NCI-H2029 (cell line): Measurements from ENCODE around the gene ZFP14.

Experiments used
- DNase-seq: peaks from one replicate; lab custom pipeline; 2025; lab: John Stamatoyannopoulos, UW

ZFP14 gene

DNA sequence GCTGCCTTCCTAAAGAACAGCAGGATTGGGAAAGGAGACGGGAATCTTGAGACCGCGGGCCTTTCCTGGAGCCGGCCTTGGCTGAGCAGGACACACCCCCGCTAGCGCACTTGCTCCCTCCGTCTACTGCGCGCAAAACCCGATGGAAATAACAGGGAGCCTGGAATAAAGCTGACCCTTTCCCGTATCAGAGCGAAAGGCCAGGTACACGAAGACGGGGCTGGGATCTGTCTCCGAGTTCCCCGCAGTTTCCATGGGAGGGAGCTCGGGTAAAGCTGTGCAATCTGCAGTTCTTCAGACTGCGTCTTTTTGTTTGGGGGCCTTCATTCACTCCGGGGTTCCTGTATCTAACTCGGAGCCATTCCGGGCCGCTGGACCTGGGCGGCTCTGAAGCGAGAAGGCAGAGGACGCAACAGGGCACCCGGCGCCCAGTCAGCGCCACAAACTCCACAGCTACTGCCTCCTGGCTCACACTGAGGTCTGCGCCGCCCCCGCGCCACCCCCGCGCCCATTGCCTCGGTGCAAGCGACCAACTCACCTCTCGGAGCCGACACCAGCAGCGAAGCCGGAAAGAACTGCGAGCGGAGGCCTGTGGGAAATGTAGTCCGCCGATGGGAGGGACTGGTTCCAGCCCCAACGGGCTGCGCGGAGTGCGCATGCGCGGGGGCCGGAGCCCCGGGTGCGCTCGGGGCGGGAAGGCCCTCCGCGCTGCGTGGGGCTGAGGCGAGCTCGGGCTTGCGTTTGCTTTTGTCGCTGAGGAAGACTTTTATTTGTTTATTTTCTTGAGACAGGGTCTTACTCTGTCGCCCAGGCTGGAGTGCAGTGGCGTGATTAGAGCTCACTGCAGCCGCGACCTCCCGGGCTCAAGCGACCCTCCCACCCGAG, at the start of gene ZFP14:
ZFP14 (minus strand) TSS at position 577 of the 885 bp plus-strand sequence. CDS start 11,309 bp downstream, outside the sequence.
- DNase-seq = peak; percentile 91

DNA sequence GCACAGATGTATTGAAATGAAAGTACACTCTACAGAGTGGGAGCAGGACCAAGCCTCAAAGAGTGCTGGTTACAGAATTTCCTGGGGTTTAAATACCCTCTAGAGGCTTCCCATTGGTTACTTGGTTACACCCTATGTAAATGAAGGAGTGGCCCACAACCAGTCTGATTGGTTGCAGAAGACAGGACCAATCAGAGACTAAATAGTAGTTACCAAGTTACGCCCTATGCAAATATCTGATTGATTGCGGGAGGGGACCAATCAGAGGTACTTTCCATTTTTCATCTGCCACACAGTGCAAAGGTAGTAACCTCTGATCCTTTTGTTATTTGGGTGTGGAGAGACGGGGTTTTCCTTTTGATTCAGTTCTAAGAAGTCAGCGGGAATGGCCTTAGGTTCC, 44.9 kb upstream of the ZFP14 start:
- no peak for DNase-seq

DNA sequence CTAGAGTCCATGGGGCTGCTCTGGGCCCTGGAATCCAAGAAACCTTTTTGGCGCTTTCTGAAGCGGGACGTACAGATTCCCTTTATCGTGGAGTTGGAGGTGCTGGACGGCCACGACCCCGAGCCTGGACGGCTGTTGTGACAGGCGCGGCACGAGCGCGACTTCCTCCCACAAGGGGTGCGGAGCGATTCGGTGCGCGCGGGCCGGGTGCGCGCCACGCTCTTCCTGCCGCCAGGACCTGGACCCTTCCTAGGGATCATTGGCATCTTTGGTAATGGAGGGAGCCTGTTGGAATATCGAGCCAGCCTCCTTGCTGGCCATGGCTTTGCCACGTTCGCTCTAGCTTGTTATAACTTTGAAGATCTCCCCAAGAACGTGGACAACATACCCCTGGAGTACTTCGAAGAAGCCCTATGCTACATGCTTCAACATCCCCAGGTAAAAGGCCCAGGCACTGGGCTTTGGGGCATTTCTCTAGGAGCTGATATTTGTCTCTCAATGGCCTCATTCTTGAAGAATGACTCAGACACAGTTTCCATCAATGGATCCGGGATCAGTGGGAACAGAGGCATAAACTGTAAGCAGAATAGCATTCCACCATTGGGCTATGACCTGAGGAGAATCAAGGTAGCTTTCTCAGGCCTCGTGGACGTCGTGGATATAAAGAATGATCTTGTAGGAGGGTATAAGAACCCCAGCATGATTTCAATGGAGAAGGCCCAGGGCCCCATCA, 42.9 kb upstream of the ZFP14 start:
- no peak for DNase-seq

DNA sequence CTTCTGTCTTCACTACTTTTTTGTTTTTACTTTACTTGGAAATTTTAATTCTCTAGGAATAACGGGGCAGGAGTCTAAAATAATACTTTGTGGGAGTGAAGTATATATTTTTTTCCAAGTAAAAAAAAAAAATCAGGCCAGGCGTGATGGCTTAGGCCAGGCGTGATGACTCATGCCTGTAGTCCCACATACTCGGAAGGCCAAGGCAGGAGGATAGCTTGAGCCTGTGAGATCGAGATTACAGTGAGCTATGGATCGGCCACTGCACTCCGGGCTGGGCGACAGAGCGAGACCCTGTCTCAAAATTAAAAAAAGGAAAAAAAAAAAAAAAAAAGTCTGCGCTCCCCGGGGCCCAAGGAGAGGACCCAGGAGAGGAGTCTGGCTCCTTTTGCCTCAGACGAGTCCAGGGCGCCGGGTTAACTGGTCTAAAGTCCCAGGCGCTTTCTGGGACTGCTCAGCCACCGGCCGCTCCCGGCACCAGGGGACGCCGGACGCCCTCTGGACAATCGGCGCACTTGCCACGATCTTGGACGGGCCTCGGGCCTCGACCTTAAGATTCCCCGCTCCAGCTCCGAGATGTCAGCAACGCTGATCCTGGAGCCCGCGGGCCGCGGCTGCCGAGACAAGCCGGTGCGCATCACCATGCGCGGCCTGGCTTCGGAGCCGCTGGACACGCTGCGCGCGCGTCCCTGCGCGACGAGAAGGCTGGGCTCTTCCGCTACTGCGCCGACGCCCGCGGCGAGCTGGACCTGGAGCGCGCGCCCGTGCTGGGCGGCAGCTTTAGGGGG, 42.2 kb upstream of the ZFP14 start:
- DNase-seq = no peak

DNA sequence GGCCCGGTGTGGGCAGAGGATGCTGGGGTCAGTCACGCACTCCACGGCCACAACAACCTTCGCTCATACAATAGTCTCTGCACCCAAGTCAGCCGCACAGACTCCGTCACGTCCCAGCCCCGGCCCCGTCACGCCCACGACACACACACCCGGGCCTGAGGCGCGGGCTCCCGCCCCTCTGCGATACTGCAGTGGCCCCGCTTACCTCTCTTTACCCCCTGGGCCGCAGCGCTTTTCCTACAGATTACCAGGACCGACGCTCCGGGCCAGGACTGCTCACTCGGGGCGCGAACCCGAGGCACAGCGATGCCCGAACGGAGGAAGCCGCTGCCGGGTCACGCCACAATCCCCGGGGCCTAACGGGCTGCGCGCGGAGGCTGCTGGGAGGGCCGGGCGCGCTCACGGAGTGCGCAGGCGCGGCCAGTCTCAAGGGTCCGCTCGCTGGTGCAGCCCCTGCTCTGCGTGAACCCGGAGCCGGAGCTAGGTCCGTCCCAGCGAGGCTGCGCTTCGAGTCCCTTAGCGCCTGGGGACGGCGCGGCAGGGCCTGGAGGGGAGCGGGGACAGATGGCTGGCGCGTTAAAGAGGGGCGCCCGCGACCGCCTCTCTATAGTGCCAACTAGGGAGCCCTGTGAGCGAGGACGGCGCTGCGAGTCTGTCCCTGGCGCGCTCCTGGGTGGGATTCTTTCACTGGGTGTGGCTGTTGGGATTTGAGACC, 39.4 kb upstream of the ZFP14 start, which contains the start of gene ZFP82:
ZFP82 (minus strand) TSS at position 358 of the 715 bp plus-strand sequence. CDS start 8,855 bp downstream, outside the sequence.
- DNase-seq = peak; percentile 76

DNA sequence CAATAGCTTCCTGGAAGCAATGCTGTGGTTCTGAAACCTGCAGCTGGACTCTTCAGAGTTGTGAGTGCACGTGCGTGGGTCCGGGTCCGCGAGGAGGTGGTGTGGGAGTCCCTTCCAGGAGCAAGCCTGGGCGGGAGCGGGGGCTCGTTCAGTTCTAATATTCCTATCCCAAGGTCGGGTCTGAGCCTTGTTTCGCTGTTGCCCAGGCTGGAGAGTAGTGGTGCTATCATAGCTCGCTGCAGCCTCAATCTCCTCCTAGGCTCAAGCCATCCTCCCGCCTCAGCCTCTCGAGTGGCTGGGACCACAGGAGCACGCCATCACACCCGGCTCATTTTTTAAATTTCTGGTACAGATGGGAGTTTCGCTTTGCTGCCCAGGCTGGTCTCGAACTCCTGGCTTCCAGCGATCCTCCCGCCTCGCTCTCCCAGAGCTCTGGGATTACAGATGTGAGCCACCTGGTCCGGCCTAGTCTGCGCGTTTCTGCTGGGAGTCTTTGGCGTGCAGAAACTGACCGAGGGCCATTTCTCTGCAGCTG, 38.8 kb upstream of the ZFP14 start:
- no peak for DNase-seq

DNA sequence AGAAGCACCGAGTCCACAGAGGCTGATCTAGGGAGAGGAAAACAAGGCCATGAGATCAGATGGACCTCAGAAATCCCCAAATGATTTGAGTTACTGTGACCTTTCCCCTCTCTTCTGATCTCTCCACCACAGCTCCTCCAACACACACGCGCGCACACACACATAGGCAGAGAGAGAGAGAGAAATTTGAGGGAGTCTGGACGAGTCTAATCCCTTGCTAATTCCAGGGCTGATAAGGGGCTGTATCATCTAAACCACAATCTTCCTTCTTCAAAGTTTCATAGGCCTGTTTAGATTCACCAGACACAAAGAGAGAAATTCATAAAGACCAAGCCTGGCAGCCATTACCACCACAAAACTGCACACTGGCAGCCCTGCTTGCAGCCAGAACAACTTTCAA, 30.8 kb upstream of the ZFP14 start:
- no peak for DNase-seq

DNA sequence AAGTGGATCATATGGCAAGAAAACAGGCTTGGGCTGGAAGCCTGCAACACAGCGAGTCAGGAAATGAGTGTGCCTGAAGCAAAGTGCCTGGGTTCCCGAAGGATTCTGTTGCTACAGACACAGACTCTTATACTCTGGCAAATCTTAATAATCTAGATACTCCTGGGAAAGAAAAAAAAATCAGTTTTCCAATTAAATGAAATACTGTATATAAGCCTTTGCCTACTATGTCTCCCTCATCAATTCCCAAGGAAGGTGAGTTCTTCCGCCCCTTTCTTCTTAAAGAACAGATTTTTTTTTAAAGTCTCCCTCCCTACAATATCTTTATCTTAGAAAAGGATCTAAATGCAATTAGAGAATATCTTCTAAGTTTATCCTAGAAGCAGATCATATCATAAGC, 29.1 kb upstream of the ZFP14 start:
- no peak for DNase-seq

DNA sequence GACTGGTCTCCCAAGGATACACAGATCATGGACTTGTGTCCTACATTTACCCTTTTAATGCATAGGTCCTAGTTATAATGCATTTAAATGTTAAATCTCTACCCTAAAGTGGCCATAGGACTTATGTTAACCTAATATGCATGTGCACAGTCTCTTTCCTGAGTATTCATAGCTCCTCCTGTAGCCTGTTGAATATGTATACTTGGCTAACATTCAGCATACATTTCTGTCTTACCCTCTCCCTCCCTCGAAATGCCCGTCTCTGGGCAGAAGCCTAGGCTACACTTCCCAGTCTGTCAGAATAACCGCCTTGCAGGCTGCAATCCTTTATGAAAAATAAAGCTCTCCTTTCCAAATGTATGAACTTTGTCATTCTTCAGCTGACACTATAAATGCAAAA, 25.5 kb upstream of the ZFP14 start:
- DNase-seq = no peak

DNA sequence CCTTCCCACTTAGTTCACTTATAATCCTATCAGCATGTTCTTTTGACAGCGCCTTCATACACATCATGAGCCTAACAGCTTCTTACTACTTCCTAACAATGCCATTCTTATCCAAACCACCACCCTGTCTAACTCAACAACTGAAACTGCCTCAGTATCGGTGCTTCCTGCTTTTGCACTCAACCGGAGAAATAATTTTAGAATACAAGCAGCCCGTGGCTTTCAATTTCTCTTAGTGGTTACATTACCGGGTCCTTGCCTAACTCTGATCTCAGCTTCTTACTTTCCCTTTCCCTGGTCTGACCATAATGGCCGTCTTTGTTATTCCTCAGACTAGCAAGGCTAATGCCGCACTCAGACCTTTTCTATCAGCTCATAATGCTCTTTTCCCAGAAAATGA, 22.5 kb upstream of the ZFP14 start:
- DNase-seq = no peak

DNA sequence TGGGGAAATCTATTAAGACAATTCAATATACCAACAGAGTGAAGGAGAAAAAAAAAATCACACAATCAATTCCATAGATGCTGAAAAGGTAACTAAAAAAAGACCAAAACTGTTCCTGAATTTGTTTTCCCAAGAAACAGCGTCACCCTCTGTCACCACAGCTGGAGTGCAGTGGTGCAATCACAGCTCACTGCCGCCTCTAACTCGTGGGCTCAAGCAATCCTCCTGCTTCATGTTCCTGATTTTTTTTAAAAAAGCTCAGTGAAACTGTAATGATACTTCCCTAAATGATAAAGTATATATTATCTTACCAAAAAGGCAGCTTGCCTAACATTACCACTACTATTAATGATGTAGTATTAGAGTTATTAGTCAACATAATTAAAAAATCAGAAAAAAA, 19.6 kb upstream of the ZFP14 start:
- no peak for DNase-seq

DNA sequence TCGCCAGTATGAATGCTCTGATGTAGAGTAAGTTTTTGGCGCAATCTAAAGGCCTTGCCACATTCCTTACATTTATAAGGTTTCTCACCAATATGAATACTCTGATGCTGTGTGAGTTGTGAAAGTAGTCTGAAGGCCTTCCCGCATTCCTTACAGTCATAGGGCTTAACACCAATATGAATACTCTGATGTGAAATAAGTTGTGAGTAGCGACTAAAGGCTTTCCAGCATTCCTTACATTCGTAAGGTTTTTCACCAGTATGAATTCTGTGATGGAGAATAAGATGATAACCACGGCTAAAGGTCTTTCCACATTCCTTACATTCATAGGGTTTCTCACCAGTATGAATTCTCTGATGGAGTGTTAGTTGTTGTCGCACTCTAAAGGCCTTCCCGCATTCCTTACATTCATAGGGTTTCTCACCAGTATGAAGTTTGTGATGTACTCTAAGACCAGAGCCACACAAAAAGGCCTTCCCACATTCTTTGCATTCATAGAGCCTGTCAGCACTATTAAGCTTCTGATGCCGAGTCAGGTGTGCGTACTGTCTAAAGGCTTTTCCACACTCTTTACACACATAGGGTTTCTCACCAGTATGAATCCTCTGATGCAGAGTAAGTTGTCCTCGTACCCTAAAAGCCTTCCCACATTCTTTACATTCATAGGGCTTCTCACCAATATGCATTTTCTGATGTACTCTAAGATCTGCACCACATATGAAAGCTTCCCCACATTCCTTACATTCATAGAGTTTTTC, 14.1 kb upstream of the ZFP14 start:
- DNase-seq = no peak

DNA sequence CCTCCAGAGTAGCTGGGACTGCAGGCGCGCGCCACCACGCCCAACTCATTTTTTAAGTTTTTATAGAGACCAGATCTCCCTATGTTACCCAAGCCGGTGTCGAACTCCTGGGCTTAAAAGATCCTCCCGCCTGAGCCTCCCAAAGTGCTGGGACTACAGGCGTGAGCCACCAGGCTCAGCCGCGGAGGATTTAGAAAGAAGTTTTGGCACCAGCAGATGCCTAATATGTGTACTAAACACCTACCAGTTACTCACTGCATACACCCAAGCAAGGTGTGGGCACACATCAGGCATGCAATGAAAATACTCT, 464 bp upstream of the ZFP14 start:
- no peak for DNase-seq

DNA sequence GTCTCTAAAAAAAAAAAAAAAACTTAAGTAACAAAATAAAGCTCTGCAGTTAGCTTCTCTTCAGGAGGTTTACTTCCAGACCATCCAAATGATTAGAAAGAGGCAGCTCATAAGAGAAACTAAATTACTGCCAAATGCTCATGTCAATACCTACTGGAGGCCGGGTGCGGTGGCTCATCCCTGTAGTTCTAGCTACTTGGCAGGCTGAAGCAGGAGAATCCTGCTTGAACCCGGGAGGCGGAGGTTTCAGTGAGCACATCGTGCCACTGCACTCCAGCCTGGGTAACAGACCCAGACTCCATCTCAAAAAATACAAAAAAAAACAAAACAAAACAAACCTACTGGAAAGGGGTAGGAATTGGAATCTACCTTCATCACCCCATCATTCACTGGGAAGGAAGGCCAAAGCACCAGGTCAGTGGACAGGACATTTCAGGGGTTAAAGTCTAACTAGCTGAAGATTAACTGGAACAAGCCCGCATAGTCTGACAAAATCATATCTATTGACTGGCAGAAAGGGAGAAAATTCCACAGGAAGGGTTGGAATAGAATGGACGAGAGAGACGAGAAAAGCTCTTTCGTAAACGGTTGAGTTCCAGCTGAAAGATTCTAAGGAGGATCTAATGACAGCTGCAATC, 1.3 kb downstream of the ZFP14 start:
- no peak for DNase-seq

DNA sequence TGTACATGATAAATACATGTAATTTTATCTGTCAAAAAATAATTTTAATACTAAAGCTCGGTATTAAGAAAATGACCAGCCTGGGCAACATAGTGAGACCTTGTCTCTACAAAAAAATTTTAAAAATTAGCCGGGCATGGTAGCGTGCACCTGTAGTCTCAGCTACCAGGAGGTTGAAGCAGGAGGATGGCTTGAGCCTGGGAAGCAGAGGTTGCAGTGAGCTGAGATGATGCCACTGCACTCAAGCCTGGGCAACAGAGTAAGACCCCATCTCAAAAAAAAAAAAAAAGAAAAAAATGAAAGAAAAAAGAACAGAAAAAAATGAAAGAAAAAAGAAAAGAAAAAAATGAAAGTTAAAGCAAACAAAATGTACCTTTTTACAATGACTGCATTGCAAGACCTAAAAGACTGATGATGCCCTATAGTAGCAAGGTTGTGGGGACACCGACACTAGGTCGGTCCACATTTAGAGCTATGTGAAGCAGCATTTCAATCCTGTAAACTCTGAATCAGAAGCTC, 5.3 kb downstream of the ZFP14 start:
- no peak for DNase-seq

DNA sequence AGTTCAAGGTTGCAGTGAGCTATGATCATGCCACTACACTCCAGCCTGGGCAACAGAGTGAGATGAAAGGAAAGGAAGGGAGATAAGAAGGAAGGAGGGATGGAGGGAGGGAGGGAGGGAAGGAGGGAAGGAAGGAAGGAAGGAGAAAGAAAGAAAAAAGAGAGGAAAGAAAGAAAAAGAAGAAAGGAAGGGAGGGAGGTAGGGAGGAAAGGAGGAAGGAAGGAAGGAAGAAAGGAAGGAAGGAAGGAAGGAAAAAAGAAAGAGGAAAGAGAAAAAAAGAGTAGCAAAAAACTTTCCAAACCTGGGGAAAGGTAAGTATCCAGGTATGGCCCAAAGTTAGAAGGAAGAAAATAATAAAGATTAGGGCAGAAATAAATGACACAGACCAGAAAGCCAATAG, 7.1 kb downstream of the ZFP14 start:
- DNase-seq = no peak

DNA sequence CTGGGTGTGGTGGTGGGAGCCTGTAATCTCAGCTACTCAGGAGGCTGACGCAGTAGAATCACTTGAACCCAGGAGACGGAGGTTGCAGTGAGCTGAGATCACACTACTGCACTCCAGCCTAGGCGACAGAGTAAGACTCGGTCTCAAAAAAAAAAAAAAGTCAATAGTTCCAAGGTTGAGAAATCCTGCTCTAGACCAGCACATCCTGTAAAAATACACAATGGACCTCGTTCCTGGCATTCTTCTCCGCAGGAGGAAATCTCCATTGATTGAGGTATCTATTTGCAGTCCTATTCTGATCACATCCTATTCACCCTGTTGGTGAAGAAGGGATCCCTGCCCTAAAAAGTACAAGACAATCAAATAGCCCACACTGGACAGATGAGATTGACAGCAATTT, 15.2 kb downstream of the ZFP14 start:
- DNase-seq = no peak

DNA sequence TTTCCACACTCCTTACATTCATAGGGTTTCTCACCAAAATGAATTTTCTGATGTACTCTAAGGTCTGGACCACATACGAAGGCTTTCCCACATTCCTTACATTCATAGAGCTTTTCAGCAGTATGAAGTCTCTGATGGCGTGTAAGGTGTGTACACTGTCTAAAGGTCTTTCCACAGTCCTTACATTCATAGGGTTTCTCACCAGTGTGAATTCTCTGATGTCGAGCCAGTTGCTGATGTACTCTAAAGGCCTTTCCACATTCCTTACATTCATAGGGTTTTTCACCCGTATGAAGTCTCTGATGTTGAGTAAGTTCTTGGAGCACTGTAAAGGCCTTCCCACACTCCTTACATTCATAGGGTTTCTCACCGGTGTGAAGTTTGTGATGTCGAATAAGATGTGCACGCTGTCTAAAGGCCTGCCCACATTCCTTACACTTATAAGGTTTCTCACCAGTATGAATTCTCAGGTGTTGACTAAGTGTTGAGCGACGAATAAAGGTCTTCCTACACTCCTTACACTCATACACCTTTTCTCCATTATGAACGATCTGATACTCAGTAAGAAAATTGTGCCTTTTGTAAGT, 38.1 kb downstream of the ZFP14 start:
- DNase-seq = no peak

DNA sequence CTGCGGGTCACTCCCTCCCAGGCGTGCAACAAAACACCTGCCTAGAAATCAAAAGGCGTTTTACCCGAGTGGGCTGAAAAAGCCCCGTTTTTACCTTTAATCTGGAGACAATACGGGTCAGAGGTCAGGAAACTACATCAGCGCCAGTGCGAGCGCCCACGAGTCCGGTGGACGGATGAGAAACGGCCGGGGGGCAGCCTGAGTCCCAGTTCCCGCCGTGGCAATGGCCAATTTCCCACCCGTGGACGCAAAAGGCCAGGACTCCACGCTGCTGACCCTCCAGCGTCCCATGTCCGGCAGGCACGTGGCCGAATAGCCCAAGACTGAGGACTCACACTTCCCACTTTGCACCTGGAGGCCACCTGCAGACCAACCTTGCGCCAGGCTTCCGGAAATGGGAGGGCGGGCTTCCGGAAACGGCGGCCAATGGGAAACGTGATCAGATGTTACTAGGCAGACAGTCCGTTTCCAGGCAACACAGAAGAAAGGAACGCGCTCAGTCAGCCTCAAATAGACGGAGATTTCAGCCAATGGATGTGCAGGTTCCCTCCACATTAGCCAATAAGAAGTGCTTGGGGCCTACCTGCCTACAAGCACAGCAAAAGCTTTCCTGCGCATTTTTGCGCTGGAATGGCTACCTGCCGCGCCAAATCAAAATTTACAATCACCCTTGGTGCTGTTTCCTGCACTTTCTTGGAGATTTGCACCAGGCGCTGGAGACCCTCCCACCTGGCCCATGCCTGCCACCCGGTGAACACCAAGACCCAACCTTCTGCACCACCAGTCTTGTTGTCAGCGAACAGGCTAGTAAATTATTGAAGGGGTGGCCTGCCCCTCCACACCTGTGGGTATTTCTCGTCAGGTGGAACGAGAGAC, 47.4 kb downstream of the ZFP14 start:
- DNase-seq = peak; percentile 97
